Motor neuron (in vitro differentiated cells): ENCODE data around the gene GPC6. TPM values are rescaled to one million over a fixed set of nuclear protein-coding genes. Genes with fewer than 3 reads are reported as not detected.
A peak's percentile ranks its signal among the peaks of the same experiment; 100 is the strongest.
"Not testable (repeated sequence)": the region's sequence is repeated elsewhere in the genome, so short reads cannot be mapped to it uniquely, and the experiment has no call there.

ENCODE experiments used
- ATAC-seq, 8 experiments: fragments of 200-7000 bp; cut with Tn5 transposase; replicated peaks in 6 of 8; 2 replicates each; pipeline ENCODE4 v1.8.0; 2021; ENCODE audit warnings: mild to moderate bottlenecking in 8 of 8, moderate library complexity in 8 of 8
- H3K27ac ChIP-seq, 2 donors: fragments of 250-450 bp; sonication (Bioruptor Pico); 2 replicates each; pipeline ENCODE4 v1.9.0; 2021; ENCODE audit warnings: antibody characterized with exemption in 2 of 2, mild to moderate bottlenecking in 2 of 2, moderate library complexity in 1 of 2
- H3K4me1 ChIP-seq, 2 donors: fragments of 250-450 bp; sonication (Bioruptor Pico); replicated peaks in 1 of 2; 2 replicates each; pipeline ENCODE4 v1.6.1; 2021; ENCODE audit warnings: antibody characterized with exemption in 2 of 2, mild to moderate bottlenecking in 2 of 2, moderate library complexity in 1 of 2
- H3K4me3 ChIP-seq, 5 donors: fragments of 250-450 bp; sonication (Bioruptor Pico); 2 replicates each; pipeline ENCODE4 v1.9.0; 2021; ENCODE audit warnings: antibody characterized with exemption in 5 of 5, mild to moderate bottlenecking in 5 of 5, moderate library complexity in 4 of 5
- WGBS, 10 experiments: fragments of 450-650 bp; shearing (Covaris generic); methylation state at CpG; one replicate each; pipeline ENCODE4 v1.0.0; 2022; 5-methylcytosine and 5-hydroxymethylcytosine counted together
- in situ Hi-C, 9 experiments: fragments of 400-800 bp; cut with MboI; loops; one replicate each; pipeline ENCODE4 v1.15.0; 2021; ENCODE audit warnings: low sequenced_read_pairs in 9 of 9, low pct_unique_long_range_greater_than_20kb in 2 of 9; ENCODE audit not compliant: unreplicated experiment in 9 of 9
- total RNA-seq, 8 experiments: library from RNA; unstranded; fragments of 300-600 nt; gene quantifications; 2 replicates each; pipeline versions ENCODE4 v1.2.3 to v1.2.4, GENCODE V29; 2022

Gene GPC6
- total RNA-seq, result 10 to 100 TPM in 6 of 8 experiments, 1 to 10 TPM in 2; 1.8 to 52.4 (median 15.5) TPM

GRCh38 chr13:93226623-93227279 lies at the start of gene GPC6:
TSS of gene GPC6 (plus strand) at chr13:93226807.
- peak; percentile 49 to 70 (median 57) for ATAC-seq
- Histone ChIP-seq H3K4me1 (peaks cover 33 to 34% of the 10 kb centered on the region in 2 donors), H3K4me3 (peak within 1 kb of the TSS; percentile 72 to 97 (median 80)), H3K27ac (peak within 1 kb of the TSS; percentile 65 to 90)
- WGBS, 10 experiments, result 0 to 3% (median 0%) methylated on average over 1 to 28 of the region's 31 CpGs; no CpG with 5 or more reads in 1 of the 10 experiments
- in situ Hi-C loops, result loop anchor here in 4 of 9 experiments (25.0 kb wide), 2 partner anchors 1111 to 1136 kb away; no protein-coding TSS in a partner anchor

DNA sequence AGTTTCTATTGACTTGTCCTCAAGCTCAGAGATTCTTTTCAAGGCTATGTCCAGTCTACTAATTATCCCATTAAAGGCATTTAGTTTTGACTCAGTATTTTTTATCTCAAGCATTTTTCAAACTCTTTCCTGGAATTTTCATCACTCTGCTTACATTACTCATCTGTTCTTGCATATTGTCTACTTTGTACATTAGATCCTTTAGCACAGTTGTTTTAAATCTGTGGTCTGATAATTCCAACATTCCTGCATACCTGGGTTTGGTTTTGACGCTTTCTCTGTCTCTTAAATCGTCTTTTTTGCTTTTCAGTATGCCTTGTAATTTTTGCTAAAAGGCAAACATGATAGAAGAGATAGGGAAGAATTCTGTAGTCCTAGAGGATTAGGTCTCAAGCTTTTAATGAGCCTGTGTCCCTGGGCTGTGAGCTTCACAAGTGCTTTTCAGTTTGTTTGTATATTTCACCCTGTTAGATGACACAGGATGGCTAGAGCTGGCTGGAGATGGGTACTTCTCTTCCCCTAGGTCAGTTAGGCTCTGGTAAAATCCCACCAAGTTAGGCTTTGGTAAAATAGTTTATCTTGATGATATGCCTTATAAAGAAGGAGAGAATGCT lies 46.1 kb upstream of the GPC6 start:
- no peak overlapping the region for H3K27ac ChIP-seq
- ATAC-seq, result peak in 3 of 8 experiments; percentile 37 to 98 (median 98)
- WGBS, 10 experiments, result 0 to 93% (median 20%) methylated on average over 2 of the region's 2 CpGs; no CpG with 5 or more reads in 1 of the 10 experiments
- no peaks in the 10 kb centered on the region for H3K4me1 ChIP-seq
- H3K4me3 ChIP-seq, result no peak overlapping the region
- in situ Hi-C loops, result no loop called here

GRCh38 chr13:93182406-93182805 lies 44.2 kb upstream of the GPC6 start:
- Histone ChIP-seq H3K4me3 (no peak overlapping the region), H3K27ac (no peak overlapping the region), H3K4me1 (peaks cover 0 to 4% of the 10 kb centered on the region in 2 donors)
- 57 to 100% (median 85%) methylated on average over 1 to 3 of the region's 3 CpGs; no CpG with 5 or more reads in 1 of the 10 experiments for WGBS, 10 experiments
- ATAC-seq, result no peak
- in situ Hi-C loops, result no loop called here

- Histone ChIP-seq H3K4me3 (no peak overlapping the region), H3K27ac (no peak overlapping the region), H3K4me1 (peaks cover 0 to 13% of the 10 kb centered on the region in 2 donors)
- no peak for ATAC-seq
- WGBS, 10 experiments, result 0 to 100% (median 80%) methylated on average over 1 of the region's 1 CpG; no CpG with 5 or more reads in 5 of the 10 experiments
- in situ Hi-C loops, result no loop called here
Measured at GRCh38 chr13:93183302-93183701, 43.3 kb upstream of the GPC6 start.

- Histone ChIP-seq H3K27ac (no peak overlapping the region), H3K4me3 (no peak overlapping the region), H3K4me1 (peaks cover 0 to 16% of the 10 kb centered on the region in 2 donors)
- 0 to 100% (median 78%) methylated on average over 1 to 2 of the region's 2 CpGs; no CpG with 5 or more reads in 3 of the 10 experiments for WGBS, 10 experiments
- in situ Hi-C loops, result no loop called here
- no peak for ATAC-seq
Measured at GRCh38 chr13:93190006-93190405, 36.6 kb upstream of the GPC6 start.

DNA sequence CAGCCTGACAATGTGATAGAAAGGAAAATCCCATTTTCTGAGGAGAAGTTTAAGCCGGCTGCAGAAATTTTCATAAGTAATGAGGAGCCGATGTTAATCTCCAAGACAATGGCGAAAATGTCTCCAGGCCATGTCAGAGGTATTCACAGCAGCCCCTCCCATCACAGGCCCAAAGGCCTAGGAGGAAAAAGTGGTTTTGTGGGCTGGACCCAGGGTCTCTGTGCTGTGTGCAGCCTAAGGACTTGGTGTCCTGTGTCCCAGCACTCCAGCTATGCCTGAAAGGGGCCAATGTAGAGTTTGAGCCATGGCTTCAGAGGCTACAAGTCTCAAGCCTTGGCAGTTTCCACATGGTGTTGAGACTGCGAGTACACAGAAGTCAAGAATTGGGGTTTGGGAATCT lies 32.9 kb upstream of the GPC6 start:
- no peak for ATAC-seq
- WGBS, 10 experiments, result 44 to 100% (median 83%) methylated on average over 1 to 4 of the region's 4 CpGs; no CpG with 5 or more reads in 4 of the 10 experiments
- H3K4me1 ChIP-seq, result no peaks in the 10 kb centered on the region

GRCh38 chr13:93199856-93200255 lies 26.8 kb upstream of the GPC6 start:
- WGBS, 10 experiments, result 0 to 100% (median 90%) methylated on average over 1 of the region's 1 CpG
- Histone ChIP-seq H3K4me3 (no peak overlapping the region), H3K4me1 (no peaks in the 10 kb centered on the region), H3K27ac (no peak overlapping the region)
- ATAC-seq, result no peak
- in situ Hi-C loops, result no loop called here

More for the DNA sequence above, 32.9 kb upstream of the GPC6 start:
- Histone ChIP-seq H3K4me3 (no peak overlapping the region), H3K27ac (no peak overlapping the region)
- in situ Hi-C loops, result no loop called here

DNA sequence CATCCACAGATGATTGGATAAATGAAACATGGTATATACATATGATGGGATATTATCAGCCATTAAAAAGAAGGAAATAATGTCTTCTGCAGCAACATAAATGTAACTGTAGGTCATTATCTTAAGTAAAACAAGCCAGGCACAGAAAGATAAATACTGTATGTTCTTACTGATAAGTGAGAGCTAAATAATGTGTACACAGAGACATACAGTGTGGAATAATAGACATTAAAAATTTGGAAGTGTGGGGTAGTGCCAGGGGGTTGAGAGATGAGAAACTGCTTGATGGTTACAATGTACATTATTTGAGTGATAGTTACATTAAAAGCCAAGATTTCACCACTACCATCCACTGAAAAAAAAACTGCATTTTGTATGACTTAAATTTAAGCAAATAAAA lies 26.0 kb upstream of the GPC6 start:
- ATAC-seq, result no peak
- Histone ChIP-seq H3K4me3 (no peak overlapping the region), H3K27ac (no peak overlapping the region), H3K4me1 (no peaks in the 10 kb centered on the region)
- in situ Hi-C loops, result no loop called here

GRCh38 chr13:93201992-93202558 lies 24.5 kb upstream of the GPC6 start:
- no peaks in the 10 kb centered on the region for H3K4me1 ChIP-seq
- H3K27ac ChIP-seq, result no peak overlapping the region
- H3K4me3 ChIP-seq, result no peak overlapping the region
- 50 to 89% (median 80%) methylated on average over 1 of the region's 1 CpG; no CpG with 5 or more reads in 3 of the 10 experiments for WGBS, 10 experiments
- in situ Hi-C loops, result no loop called here
- no peak for ATAC-seq

GRCh38 chr13:93206778-93207392 lies 19.7 kb upstream of the GPC6 start:
- H3K27ac ChIP-seq, H3K4me1 ChIP-seq, in situ Hi-C loops, H3K4me3 ChIP-seq, ATAC-seq: not testable (repeated sequence)
- 19 to 100% (median 84%) methylated on average over 1 to 11 of the region's 24 CpGs; no CpG with 5 or more reads in 1 of the 10 experiments for WGBS, 10 experiments

GRCh38 chr13:93216122-93216521 lies 10.5 kb upstream of the GPC6 start:
- peaks cover 9 to 10% of the 10 kb centered on the region in 2 donors for H3K4me1 ChIP-seq
- H3K27ac ChIP-seq, result no peak overlapping the region
- WGBS, 10 experiments, result 75 to 100% (median 88%) methylated on average over 1 of the region's 1 CpG; no CpG with 5 or more reads in 6 of the 10 experiments
- no peak overlapping the region for H3K4me3 ChIP-seq
- ATAC-seq, result no peak
- in situ Hi-C loops, result no loop called here

- no peak overlapping the region for H3K4me3 ChIP-seq
- peaks cover 13 to 14% of the 10 kb centered on the region in 2 donors for H3K4me1 ChIP-seq
- in situ Hi-C loops, result no loop called here
- 21 to 80% (median 57%) methylated on average over 2 to 6 of the region's 6 CpGs for WGBS, 10 experiments
- H3K27ac ChIP-seq, result peak overlapping the region in 1 of 2 donors; percentile 63
- peak; percentile 22 to 94 (median 72) for ATAC-seq
Measured at GRCh38 chr13:93217721-93218261, 8.8 kb upstream of the GPC6 start.

- ATAC-seq, result no peak
- Histone ChIP-seq H3K4me3 (no peak overlapping the region), H3K4me1 (peaks cover 20% of the 10 kb centered on the region in 2 donors), H3K27ac (no peak overlapping the region)
- in situ Hi-C loops, result no loop called here
- 50 to 100% (median 90%) methylated on average over 1 to 3 of the region's 3 CpGs for WGBS, 10 experiments
Measured at GRCh38 chr13:93218583-93218982, 8.0 kb upstream of the GPC6 start.
